Mucosa of stomach (tissue), 1 donor: Measurements from ENCODE around the gene ATF7.

Experiments used
- H3K27me3 ChIP-seq: one replicate; pipeline ENCODE4 v1.7.0; 2013; ENCODE audit warnings: mild to moderate bottlenecking, low read length; ENCODE audit not compliant: control insufficient read depth, insufficient read depth
- H3K36me3 ChIP-seq: one replicate; pipeline ENCODE4 v1.7.0; 2013; ENCODE audit warnings: low read length; ENCODE audit not compliant: control insufficient read depth, insufficient read depth
- H3K4me1 ChIP-seq: one replicate; pipeline ENCODE4 v1.7.0; 2013; ENCODE audit warnings: mild to moderate bottlenecking, low read length; ENCODE audit not compliant: control insufficient read depth, insufficient read depth
- H3K4me3 ChIP-seq: one replicate; pipeline ENCODE4 v1.7.0; 2013; ENCODE audit warnings: low read length
- H3K9ac ChIP-seq: one replicate; pipeline ENCODE4 v1.7.0; 2013; ENCODE audit warnings: mild to moderate bottlenecking, low read length, moderate library complexity
- H3K9me3 ChIP-seq: one replicate; pipeline ENCODE4 v1.7.0; 2013; ENCODE audit warnings: mild to moderate bottlenecking, low read length, moderate library complexity; ENCODE audit not compliant: control insufficient read depth
- donor health status: Pancreatic carcinoma.

The ATF7 gene

GRCh38 chr12:53508534-53509170, 117.5 kb downstream of the ATF7 start:
- no peaks in the 10 kb centered on the region for H3K9me3 ChIP-seq
- H3K9ac ChIP-seq, result no peak overlapping the region
- H3K4me1 ChIP-seq, result peaks cover 9% of the 10 kb centered on the region
- no peaks in the 10 kb centered on the region for H3K36me3 ChIP-seq
- no peaks in the 10 kb centered on the region for H3K27me3 ChIP-seq
- H3K4me3 ChIP-seq, result no peak overlapping the region

GRCh38 chr12:53507603-53507885, 118.6 kb downstream of the ATF7 start:
- Histone ChIP-seq H3K9me3 (no peaks in the 10 kb centered on the region), H3K9ac (no peak overlapping the region), H3K27me3 (no peaks in the 10 kb centered on the region), H3K4me1 (peaks cover 9% of the 10 kb centered on the region), H3K4me3 (no peak overlapping the region), H3K36me3 (no peaks in the 10 kb centered on the region)

- H3K9me3 ChIP-seq, result no peaks in the 10 kb centered on the region
- no peak within 1 kb of the TSS for H3K4me3 ChIP-seq
- no peaks in the 10 kb centered on the region for H3K36me3 ChIP-seq
- no peaks in the 10 kb centered on the region for H3K27me3 ChIP-seq
- no peak within 1 kb of the TSS for H3K9ac ChIP-seq
- H3K4me1 ChIP-seq, result peaks cover 12% of the 10 kb centered on the region
Observed at GRCh38 chr12:53506881-53507602, 119.1 kb downstream of the ATF7 start, which contains the start of gene NPFF. Gene NPFF (minus strand): TSS chr12:53507484. CDS start chr12:53507474, 10 bp downstream.

GRCh38 chr12:53506450-53506785, 119.8 kb downstream of the ATF7 start:
- H3K27me3 ChIP-seq, result no peaks in the 10 kb centered on the region
- no peaks in the 10 kb centered on the region for H3K36me3 ChIP-seq
- H3K4me1 ChIP-seq, result peaks cover 18% of the 10 kb centered on the region
- no peak overlapping the region for H3K9ac ChIP-seq
- H3K9me3 ChIP-seq, result no peaks in the 10 kb centered on the region
- H3K4me3 ChIP-seq, result no peak overlapping the region

- H3K9me3 ChIP-seq, result no peaks in the 10 kb centered on the region
- peaks cover 18% of the 10 kb centered on the region for H3K4me1 ChIP-seq
- no peaks in the 10 kb centered on the region for H3K27me3 ChIP-seq
- no peak overlapping the region for H3K9ac ChIP-seq
- no peak overlapping the region for H3K4me3 ChIP-seq
- H3K36me3 ChIP-seq, result no peaks in the 10 kb centered on the region
Observed at GRCh38 chr12:53505555-53506449, 120.4 kb downstream of the ATF7 start.

- Histone ChIP-seq H3K27me3 (no peaks in the 10 kb centered on the region), H3K4me1 (peaks cover 20% of the 10 kb centered on the region), H3K9me3 (no peaks in the 10 kb centered on the region), H3K9ac (no peak overlapping the region), H3K36me3 (no peaks in the 10 kb centered on the region), H3K4me3 (no peak overlapping the region)
Observed at GRCh38 chr12:53505086-53505485, 121.1 kb downstream of the ATF7 start.

- Histone ChIP-seq H3K9ac (peak overlapping the region; percentile 4), H3K36me3 (no peaks in the 10 kb centered on the region), H3K4me1 (peaks cover 25% of the 10 kb centered on the region), H3K27me3 (no peaks in the 10 kb centered on the region), H3K9me3 (no peaks in the 10 kb centered on the region), H3K4me3 (no peak overlapping the region)
Observed at GRCh38 chr12:53504004-53504920, 121.9 kb downstream of the ATF7 start.

- Histone ChIP-seq H3K9me3 (no peaks in the 10 kb centered on the region), H3K36me3 (no peaks in the 10 kb centered on the region), H3K9ac (peak overlapping the region; percentile 4), H3K4me3 (no peak overlapping the region), H3K27me3 (no peaks in the 10 kb centered on the region), H3K4me1 (peaks cover 25% of the 10 kb centered on the region)
Observed at GRCh38 chr12:53502983-53503728, 123.0 kb downstream of the ATF7 start.

GRCh38 chr12:53502331-53502730, 123.9 kb downstream of the ATF7 start:
- Histone ChIP-seq H3K27me3 (no peaks in the 10 kb centered on the region), H3K36me3 (no peaks in the 10 kb centered on the region), H3K4me3 (no peak overlapping the region)

GRCh38 chr12:53501615-53502181, 124.5 kb downstream of the ATF7 start:
- no peaks in the 10 kb centered on the region for H3K27me3 ChIP-seq
- peaks cover 25% of the 10 kb centered on the region for H3K4me1 ChIP-seq
- no peaks in the 10 kb centered on the region for H3K36me3 ChIP-seq
- H3K9me3 ChIP-seq, result no peaks in the 10 kb centered on the region
- peak overlapping the region; percentile 68 for H3K4me3 ChIP-seq
- H3K9ac ChIP-seq, result peak overlapping the region; percentile 81

More at GRCh38 chr12:53502331-53502730, 123.9 kb downstream of the ATF7 start:
- H3K9me3 ChIP-seq, result no peaks in the 10 kb centered on the region
- H3K9ac ChIP-seq, result peak overlapping the region; percentile 31
- peaks cover 25% of the 10 kb centered on the region for H3K4me1 ChIP-seq
